Measurements from ENCODE around the gene TTBK2.

Gene TTBK2

DNA sequence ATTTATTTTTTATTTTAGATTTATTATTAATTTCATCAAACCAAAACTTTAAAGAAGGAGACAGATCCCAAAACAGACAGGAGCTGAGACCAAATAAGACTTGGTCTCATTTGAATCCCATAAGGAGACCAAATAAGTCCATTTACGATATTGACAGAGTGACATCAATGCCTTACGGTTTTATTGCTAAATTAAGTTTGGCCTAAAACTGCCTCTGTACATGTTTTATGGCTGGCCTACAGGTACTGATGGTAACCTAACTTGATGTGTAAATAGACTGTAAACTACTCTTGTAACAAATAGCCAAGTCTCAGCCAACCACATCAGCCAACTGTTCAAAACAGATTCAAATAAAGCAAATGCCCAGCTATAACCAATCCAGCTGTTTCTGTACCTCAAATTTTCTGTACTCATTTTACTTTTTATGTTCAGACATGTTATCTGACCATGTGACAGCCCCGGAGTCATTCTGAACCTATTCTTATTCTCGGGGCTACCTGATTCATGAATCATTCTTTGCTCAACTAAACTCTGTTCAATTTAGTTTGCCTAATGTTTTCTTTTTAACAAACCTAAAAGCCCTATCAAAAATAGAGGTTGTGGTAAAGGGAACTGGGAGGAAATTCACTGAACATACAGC, 94.2 kb downstream of the TTBK2 start:
- Mint-ChIP-seq H3K4me1 (ENCODE audit: low read depth) (no peaks in the 10 kb centered on the region), H3K9me3 (no peaks in the 10 kb centered on the region), H3K4me3 (no peak overlapping the region), H3K36me3 (ENCODE audit: low read depth) (peaks cover 6% of the 10 kb centered on the region), H3K27me3 (ENCODE audit: low read depth) (no peaks in the 10 kb centered on the region), H3K27ac (no peak overlapping the region)
- DNase-seq (ENCODE audit: low spot score), result no peak

DNA sequence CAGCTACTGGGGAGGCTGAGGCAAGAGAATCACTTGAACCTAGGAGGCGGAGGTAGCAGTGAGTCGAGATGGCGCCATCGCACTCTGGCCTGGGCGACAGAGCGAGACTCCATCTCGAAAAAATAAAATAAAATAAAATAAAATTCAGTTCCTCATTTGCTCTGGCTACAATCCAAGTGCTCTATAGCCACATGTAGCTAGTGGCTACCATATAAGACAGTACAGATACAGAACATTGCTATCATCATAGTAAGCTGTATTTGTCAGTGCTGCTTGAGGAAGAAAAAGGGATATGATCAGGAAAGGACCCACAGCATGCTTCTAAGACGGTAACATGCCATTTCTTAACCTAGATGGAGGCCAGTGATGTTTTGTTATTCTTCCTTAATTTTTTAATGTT, 95.0 kb downstream of the TTBK2 start:
- no peak overlapping the region for H3K4me3 Mint-ChIP-seq
- peaks cover 6% of the 10 kb centered on the region for H3K36me3 Mint-ChIP-seq (ENCODE audit: low read depth)

DNA sequence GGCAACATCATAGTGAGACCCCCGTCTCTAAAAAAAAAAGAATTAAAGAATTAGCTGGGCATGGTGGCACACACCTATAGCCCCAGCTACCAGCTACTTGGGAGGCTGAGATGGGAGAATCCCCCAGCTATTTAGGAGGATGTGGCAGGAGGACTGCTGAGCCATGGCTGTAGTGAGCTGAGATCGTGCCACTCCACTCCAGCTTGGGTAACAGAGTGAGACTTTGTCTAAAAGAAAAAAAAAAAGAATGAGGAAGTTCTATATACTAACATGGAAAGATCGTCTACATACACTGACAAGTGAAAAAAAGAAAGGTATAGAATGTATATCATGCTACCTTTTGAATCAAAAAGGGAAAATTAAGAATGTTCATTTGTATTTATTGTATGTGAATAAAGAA, 99.8 kb downstream of the TTBK2 start:
- no peak overlapping the region for H3K4me3 Mint-ChIP-seq
- no peaks in the 10 kb centered on the region for H3K27me3 Mint-ChIP-seq (ENCODE audit: low read depth)
- H3K4me1 Mint-ChIP-seq (ENCODE audit: low read depth), result no peaks in the 10 kb centered on the region
- H3K9me3 Mint-ChIP-seq, result no peaks in the 10 kb centered on the region
- DNase-seq (ENCODE audit: low spot score), result no peak
- H3K36me3 Mint-ChIP-seq (ENCODE audit: low read depth), result peaks cover 7% of the 10 kb centered on the region
- no peak overlapping the region for H3K27ac Mint-ChIP-seq

More for the DNA sequence above, 95.0 kb downstream of the TTBK2 start:
- H3K27me3 Mint-ChIP-seq (ENCODE audit: low read depth), result no peaks in the 10 kb centered on the region
- DNase-seq (ENCODE audit: low spot score), result no peak
- no peaks in the 10 kb centered on the region for H3K9me3 Mint-ChIP-seq
- H3K4me1 Mint-ChIP-seq (ENCODE audit: low read depth), result no peaks in the 10 kb centered on the region
- H3K27ac Mint-ChIP-seq, result no peak overlapping the region

DNA sequence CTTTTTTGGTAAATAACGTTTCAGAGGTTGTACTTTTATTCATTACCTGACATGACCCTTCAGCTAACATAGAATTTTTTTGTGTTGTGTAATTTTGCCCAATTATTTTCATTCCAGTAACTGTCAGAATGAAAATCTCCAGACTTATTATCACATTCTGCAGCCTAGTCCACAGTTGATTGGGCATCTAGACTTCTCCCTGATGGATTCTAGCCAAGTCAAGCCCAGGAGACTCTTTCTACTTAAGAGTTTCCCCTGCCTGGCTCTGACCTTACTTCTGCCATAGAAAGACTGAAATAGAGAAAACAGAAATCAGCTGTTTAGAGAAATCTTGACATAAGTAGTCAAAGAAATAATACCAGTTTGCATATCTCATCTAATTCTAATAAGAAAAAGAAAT, 100.8 kb downstream of the TTBK2 start:
- Mint-ChIP-seq H3K4me1 (ENCODE audit: low read depth) (no peaks in the 10 kb centered on the region), H3K4me3 (no peak overlapping the region), H3K27me3 (ENCODE audit: low read depth) (no peaks in the 10 kb centered on the region), H3K9me3 (no peaks in the 10 kb centered on the region), H3K27ac (no peak overlapping the region), H3K36me3 (ENCODE audit: low read depth) (peaks cover 7% of the 10 kb centered on the region)
- no peak for DNase-seq (ENCODE audit: low spot score)

DNA sequence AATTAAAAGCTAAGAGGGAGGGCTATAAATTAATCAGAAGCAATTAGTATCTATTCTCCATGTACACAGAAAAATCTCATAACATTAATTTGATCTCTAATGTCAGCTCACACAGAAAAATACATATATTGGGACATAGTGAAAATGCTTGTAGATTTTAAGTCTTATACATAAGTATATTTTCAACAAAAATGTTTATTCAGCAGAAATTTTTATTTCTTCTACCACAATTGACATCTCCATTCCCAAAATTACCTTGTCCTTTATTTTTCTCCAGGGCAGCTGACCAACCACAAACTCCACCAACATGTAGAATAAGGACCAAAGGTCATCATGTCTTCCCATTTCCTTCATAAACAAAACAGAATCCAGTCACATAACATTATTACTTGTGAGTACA, 109.1 kb downstream of the TTBK2 start:
- H3K9me3 Mint-ChIP-seq, result no peaks in the 10 kb centered on the region

DNA sequence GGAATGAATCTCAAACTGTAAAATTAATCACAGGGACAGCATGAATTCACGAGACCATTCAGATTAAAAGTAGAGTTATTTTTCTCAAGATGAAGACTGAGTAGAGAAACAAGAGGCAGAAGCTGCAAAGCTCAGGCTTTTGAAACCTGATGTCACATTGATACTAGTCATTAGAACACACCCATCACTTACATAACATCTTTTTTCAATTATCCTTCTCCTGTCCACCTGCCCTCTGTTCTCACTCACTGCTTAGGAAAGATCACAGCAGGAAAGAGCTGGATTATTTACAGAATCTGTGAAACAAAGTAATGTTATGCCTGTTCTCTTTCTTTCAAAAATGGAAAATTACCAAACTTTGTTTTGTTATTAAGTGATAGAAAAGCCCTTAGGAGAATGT, 111.7 kb downstream of the TTBK2 start:
- Mint-ChIP-seq H3K27me3 (ENCODE audit: low read depth) (no peaks in the 10 kb centered on the region), H3K36me3 (ENCODE audit: low read depth) (peaks cover 6% of the 10 kb centered on the region), H3K4me3 (no peak overlapping the region), H3K4me1 (ENCODE audit: low read depth) (no peaks in the 10 kb centered on the region), H3K9me3 (no peaks in the 10 kb centered on the region), H3K27ac (no peak overlapping the region)
- no peak for DNase-seq (ENCODE audit: low spot score)

More for the DNA sequence above, 109.1 kb downstream of the TTBK2 start:
- no peaks in the 10 kb centered on the region for H3K4me1 Mint-ChIP-seq (ENCODE audit: low read depth)
- no peak for DNase-seq (ENCODE audit: low spot score)
- peaks cover 8% of the 10 kb centered on the region for H3K36me3 Mint-ChIP-seq (ENCODE audit: low read depth)
- no peak overlapping the region for H3K4me3 Mint-ChIP-seq
- no peaks in the 10 kb centered on the region for H3K27me3 Mint-ChIP-seq (ENCODE audit: low read depth)
- no peak overlapping the region for H3K27ac Mint-ChIP-seq

DNA sequence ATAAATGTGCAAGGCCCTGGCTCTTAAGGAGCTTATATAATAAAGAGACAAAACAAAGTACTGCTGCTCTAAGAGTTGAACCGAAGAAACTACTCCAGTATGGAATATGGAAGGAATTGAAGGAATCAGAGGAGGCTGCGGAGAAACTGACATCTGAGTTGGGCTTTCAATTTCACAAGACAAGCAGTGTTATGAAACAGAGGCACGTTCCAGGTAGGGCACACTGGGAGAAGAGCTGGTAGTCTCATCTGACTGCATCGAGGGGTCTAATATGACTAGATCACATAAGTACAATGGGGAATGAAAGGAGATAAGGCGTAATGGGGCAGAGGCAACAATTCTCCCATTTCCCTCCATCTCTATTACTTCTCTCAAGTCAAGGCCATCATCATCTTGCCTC, 115.3 kb downstream of the TTBK2 start:
- Mint-ChIP-seq H3K4me3 (no peak overlapping the region), H3K36me3 (ENCODE audit: low read depth) (peaks cover 4% of the 10 kb centered on the region), H3K4me1 (ENCODE audit: low read depth) (no peaks in the 10 kb centered on the region), H3K27ac (no peak overlapping the region), H3K9me3 (no peaks in the 10 kb centered on the region), H3K27me3 (ENCODE audit: low read depth) (no peaks in the 10 kb centered on the region)
- no peak for DNase-seq (ENCODE audit: low spot score)

DNA sequence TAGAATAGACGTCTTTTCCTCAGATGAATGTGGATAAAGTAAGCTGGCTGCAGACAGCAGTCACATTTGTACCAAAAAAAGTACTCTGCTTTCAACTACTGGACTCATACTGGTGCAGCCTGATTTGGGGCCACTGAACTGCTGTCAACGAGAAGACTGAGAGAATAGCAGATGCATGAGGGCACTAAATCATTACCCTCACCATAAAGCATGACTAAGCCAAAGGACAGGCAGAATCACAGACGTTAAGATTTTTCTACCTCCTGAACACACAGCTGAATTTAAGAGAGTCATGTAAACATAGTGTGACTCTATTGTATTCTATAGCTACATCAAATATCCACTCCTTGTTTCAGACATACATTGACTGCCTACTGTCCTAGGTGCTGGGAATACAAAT, 115.8 kb downstream of the TTBK2 start:
- Mint-ChIP-seq H3K36me3 (ENCODE audit: low read depth) (peaks cover 4% of the 10 kb centered on the region), H3K27me3 (ENCODE audit: low read depth) (no peaks in the 10 kb centered on the region), H3K27ac (no peak overlapping the region), H3K9me3 (no peaks in the 10 kb centered on the region), H3K4me1 (ENCODE audit: low read depth) (no peaks in the 10 kb centered on the region), H3K4me3 (no peak overlapping the region)
- DNase-seq (ENCODE audit: low spot score), result no peak

DNA sequence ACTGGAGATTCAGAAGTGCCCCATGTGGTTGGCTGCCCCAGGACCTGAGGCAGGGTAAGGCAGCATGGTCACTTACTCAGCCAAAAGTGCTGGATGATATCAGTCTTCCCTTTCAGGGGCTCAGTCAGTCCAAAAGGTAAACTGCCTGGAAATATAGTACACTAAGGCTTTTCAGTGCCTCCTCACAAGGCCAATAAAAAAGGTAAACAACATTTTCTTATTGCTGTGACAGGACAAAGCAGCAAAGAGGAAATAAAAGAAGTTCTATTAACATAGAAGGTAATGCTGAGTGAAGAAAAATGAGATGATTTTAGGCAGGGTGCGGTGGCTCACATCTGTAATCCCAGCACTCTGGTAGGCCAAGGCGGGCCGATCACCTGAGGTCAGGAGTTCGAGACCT, 117.1 kb downstream of the TTBK2 start:
- no peak for DNase-seq (ENCODE audit: low spot score)
- Mint-ChIP-seq H3K27ac (no peak overlapping the region), H3K4me1 (ENCODE audit: low read depth) (no peaks in the 10 kb centered on the region), H3K27me3 (ENCODE audit: low read depth) (no peaks in the 10 kb centered on the region), H3K36me3 (ENCODE audit: low read depth) (peaks cover 6% of the 10 kb centered on the region), H3K9me3 (no peaks in the 10 kb centered on the region), H3K4me3 (no peak overlapping the region)

DNA sequence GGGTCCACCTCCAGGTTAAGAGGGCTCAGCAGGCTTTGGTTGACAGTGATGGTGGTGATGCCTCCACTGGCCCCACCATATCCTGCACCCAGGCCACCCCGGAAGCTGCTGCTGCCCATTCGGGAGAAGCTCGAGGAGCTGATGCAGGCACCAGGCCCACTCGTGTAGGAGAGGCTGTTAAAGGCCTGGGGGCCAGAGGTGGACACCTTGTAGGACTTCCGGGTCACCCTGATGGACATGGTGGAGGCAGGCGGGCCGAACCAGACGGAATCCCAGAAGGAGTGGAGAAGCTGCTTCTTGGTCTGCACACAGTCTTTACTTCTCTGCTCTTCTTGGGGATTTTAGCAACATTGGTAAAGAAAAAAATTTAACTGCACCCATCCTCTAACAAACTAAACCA, 118.4 kb downstream of the TTBK2 start:
- Mint-ChIP-seq H3K27ac (no peak overlapping the region), H3K27me3 (ENCODE audit: low read depth) (no peaks in the 10 kb centered on the region), H3K4me1 (ENCODE audit: low read depth) (peaks cover 1% of the 10 kb centered on the region), H3K4me3 (no peak overlapping the region), H3K9me3 (no peaks in the 10 kb centered on the region), H3K36me3 (ENCODE audit: low read depth) (peaks cover 6% of the 10 kb centered on the region)
- DNase-seq (ENCODE audit: low spot score), result no peak

DNA sequence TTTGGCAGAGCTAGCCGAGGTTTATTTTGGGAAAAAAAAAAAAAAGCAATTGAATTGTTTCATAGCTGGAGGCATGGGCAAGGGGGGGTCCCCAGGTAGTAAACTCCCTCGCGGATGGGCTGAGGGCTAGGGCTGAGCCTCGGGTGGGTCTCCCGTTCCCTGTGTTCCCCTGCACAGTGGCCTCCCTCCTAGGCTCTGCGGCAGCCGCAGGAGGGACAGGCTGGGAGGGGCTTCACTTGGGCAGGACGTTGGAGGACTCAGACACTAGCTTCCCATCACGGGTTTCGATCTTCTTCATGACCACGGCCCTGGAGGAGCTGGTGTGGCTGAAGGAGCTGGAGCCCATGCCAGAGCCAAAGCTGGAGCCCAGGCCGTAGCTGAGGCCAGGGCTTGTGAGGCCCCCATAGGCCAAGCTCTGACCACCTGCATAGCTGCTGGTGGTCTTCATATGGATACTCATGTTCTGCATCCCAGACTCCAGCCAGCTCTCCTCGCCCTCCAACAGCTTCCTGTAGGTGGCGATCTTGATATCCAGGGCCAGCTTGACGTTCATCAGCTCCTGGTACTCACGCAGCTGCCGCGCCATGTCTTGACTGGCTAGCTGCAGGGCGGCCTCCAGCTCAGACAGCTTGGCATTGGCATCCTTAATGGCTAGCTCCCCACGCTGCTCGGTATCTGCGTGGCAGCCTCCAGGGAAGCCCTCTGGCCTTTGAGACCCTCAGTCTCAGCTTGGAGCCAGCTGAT, 119.7 kb downstream of the TTBK2 start:
- Mint-ChIP-seq H3K27me3 (ENCODE audit: low read depth) (no peaks in the 10 kb centered on the region), H3K4me1 (ENCODE audit: low read depth) (peaks cover 14% of the 10 kb centered on the region), H3K9me3 (no peaks in the 10 kb centered on the region), H3K36me3 (ENCODE audit: low read depth) (peaks cover 6% of the 10 kb centered on the region), H3K27ac (no peak overlapping the region), H3K4me3 (no peak overlapping the region)
- no peak for DNase-seq (ENCODE audit: low spot score)

DNA sequence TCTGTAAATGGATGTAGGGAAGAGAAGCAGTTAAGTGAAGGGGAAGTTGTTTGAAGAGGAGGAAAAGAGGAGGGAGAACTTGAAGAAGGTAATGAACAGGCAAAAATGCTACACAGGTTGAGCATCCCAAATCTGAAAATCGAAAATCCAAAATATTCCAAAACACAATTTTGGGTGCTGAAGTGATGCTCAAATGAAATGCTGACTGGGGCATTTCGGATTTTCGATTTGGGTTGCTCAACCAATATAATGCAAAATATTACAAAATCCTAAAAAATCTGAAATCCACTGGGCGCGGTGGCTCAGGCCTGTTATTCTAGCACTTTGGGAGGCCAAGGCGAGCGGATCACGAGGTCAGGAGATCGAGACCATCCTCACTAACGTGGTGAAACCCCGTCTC, 121.8 kb downstream of the TTBK2 start:
- Mint-ChIP-seq H3K9me3 (no peaks in the 10 kb centered on the region), H3K36me3 (ENCODE audit: low read depth) (peaks cover 6% of the 10 kb centered on the region), H3K4me3 (no peak overlapping the region)

DNA sequence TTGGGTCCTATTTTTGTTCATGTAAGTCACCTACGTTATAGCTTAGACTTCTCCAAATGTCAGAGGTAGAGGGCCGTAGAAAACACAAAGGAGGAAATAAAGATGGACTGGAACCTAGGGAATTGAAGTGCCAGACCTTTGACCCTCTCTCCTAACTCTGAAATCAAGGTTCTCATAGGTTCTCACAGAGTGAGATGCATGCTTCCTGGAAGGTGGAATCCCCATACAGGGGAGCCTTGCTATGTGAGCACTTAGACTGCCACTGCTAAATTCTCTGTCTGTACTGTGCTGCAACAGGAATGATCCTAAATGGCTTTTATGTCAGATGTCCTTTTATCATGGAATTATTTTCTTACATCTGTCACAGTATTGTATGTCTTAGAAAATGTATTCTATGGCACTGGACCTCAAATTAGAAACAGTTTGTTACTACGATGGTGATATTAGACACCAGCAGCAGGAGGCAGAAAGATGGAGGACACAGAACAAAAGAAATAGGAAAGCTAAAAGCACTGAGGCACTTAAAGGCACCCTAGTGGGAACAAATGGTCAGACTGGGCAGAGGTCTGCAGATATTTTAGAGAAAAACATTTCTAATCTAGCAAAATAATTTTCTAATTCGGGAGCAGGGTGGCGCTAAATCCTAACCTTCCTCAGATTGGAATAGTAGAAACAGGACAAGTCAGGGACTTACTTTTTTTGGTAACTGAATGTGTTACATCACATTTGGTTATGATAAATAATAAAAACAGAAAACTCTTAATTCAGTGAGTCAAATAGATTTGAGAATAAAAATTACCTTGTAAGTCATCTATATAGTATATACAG, 123.4 kb downstream of the TTBK2 start:
- H3K4me3 Mint-ChIP-seq, result no peak overlapping the region
- peaks cover 8% of the 10 kb centered on the region for H3K36me3 Mint-ChIP-seq (ENCODE audit: low read depth)
- H3K4me1 Mint-ChIP-seq (ENCODE audit: low read depth), result peaks cover 15% of the 10 kb centered on the region
- H3K27me3 Mint-ChIP-seq (ENCODE audit: low read depth), result no peaks in the 10 kb centered on the region
- H3K9me3 Mint-ChIP-seq, result no peaks in the 10 kb centered on the region
- no peak for DNase-seq (ENCODE audit: low spot score)
- H3K27ac Mint-ChIP-seq, result no peak overlapping the region

More for the DNA sequence above, 121.8 kb downstream of the TTBK2 start:
- DNase-seq (ENCODE audit: low spot score), result no peak
- H3K27ac Mint-ChIP-seq, result no peak overlapping the region
- peaks cover 15% of the 10 kb centered on the region for H3K4me1 Mint-ChIP-seq (ENCODE audit: low read depth)
- no peaks in the 10 kb centered on the region for H3K27me3 Mint-ChIP-seq (ENCODE audit: low read depth)

DNA sequence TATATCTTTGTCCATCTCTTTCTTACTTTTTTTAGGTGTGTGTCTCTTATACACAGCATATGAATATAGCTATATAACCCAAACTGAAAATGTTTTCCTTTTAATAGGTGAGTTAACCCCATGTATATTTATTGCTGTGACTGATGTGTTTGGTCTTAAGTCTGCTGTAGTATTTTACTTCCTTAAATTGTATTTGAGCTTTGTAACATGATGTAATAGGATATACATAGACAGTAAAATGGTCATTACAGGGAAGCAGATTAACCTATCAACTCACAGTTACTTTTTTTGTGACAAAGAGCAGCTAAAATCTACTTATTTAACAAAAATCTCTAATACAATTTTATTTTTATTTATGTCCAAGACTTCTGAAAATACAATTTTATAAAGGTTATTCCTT, 131.9 kb downstream of the TTBK2 start:
- Mint-ChIP-seq H3K4me1 (ENCODE audit: low read depth) (no peaks in the 10 kb centered on the region), H3K27ac (no peak overlapping the region), H3K4me3 (no peak overlapping the region), H3K9me3 (no peaks in the 10 kb centered on the region), H3K27me3 (ENCODE audit: low read depth) (no peaks in the 10 kb centered on the region), H3K36me3 (ENCODE audit: low read depth) (peaks cover 3% of the 10 kb centered on the region)
- no peak for DNase-seq (ENCODE audit: low spot score)
